IMR-90 (cell line): ENCODE data around the gene TCF12. TPM values are rescaled to one million over a fixed set of nuclear protein-coding genes. Genes with fewer than 3 reads are reported as not detected.

ENCODE experiments used
- ATAC-seq: fragments of 200-7000 bp; cut with Tn5 transposase; 2 replicates; pipeline ENCODE4 v1.9.1; 2020; ENCODE audit warnings: low read depth, mild to moderate bottlenecking, moderate library complexity
- BruUV-seq: library from RNA; stranded (reverse); fragments of 400-500 nt; replicated peaks from 2 replicates; lab custom pipeline; 2021; lab: Mats Ljungman, UMichigan
- CTCF ChIA-PET: fragments of 300-600 bp; formaldehyde crosslinking; extraction: SDS; loops from one replicate; lab custom pipeline; 2021; ENCODE audit warnings: antibody characterized with exemption; lab: Yijun Ruan, JAX
- POLR2A ChIA-PET: fragments of 300-600 bp; sonication (Branson Sonifier 250); formaldehyde crosslinking; loops from one replicate; lab custom pipeline; 2022; ENCODE audit warnings: antibody characterized with exemption; ENCODE audit not compliant: unreplicated experiment; lab: Charles Lee
- DNase-seq: peaks from one replicate; pipeline ENCODE4 v3.0.0; 2013
- H2AFZ ChIP-seq: replicated peaks from 2 replicates; pipeline ENCODE3; 2013; ENCODE audit warnings: low read length, mild to moderate bottlenecking; ENCODE audit not compliant: poor library complexity
- H2AK5ac ChIP-seq: 2 replicates; pipeline ENCODE4 v1.6.1; 2013; ENCODE audit warnings: low read depth, low read length, inconsistent platforms
- H2AK9ac ChIP-seq: replicated peaks from 2 replicates; pipeline ENCODE3; 2013; ENCODE audit warnings: mild to moderate bottlenecking, low read depth, low read length, moderate library complexity; ENCODE audit not compliant: poor library complexity
- H2BK120ac ChIP-seq: 2 replicates; pipeline ENCODE4 v1.6.1; 2013; ENCODE audit warnings: low read depth, low read length, inconsistent platforms
- H2BK15ac ChIP-seq: 3 replicates; pipeline ENCODE4 v1.6.1; 2013; ENCODE audit warnings: low read depth, low read length, inconsistent platforms
- H2BK20ac ChIP-seq: 2 replicates; pipeline ENCODE4 v1.6.1; 2013; ENCODE audit warnings: low read depth, mild to moderate bottlenecking, inconsistent platforms, low read length, moderate library complexity
- H2BK5ac ChIP-seq: 2 replicates; pipeline ENCODE4 v1.6.1; 2013; ENCODE audit warnings: mild to moderate bottlenecking, low read depth, low read length, inconsistent platforms; ENCODE audit not compliant: poor library complexity, severe bottlenecking
- H3K14ac ChIP-seq: replicated peaks from 2 replicates; pipeline ENCODE4 v1.6.1; 2013; ENCODE audit warnings: low read depth, low read length, inconsistent platforms
- H3K18ac ChIP-seq: 2 replicates; pipeline ENCODE4 v1.6.1; 2013; ENCODE audit warnings: low read depth, low read length, control low read depth
- H3K23ac ChIP-seq: 2 replicates; pipeline ENCODE4 v1.6.1; 2013; ENCODE audit warnings: low read depth, low read length, inconsistent platforms
- H3K27ac ChIP-seq: 2 replicates; pipeline ENCODE4 v1.5.1; 2013; ENCODE audit warnings: mild to moderate bottlenecking, control low read depth, low read length; ENCODE audit not compliant: insufficient read depth
- H3K27me3 ChIP-seq: 2 replicates; pipeline ENCODE4 v1.6.1; 2013; ENCODE audit warnings: low read length; ENCODE audit not compliant: control insufficient read depth, insufficient read depth
- H3K36me3 ChIP-seq: 2 replicates; pipeline ENCODE4 v1.6.1; 2013; ENCODE audit warnings: low read length, mixed read lengths; ENCODE audit not compliant: control insufficient read depth, insufficient read depth
- H3K4ac ChIP-seq: 2 replicates; pipeline ENCODE4 v1.6.1; 2013; ENCODE audit warnings: low read depth, low read length, inconsistent platforms
- H3K4me1 ChIP-seq: 2 replicates; pipeline ENCODE4 v1.6.1; 2013; ENCODE audit warnings: low read length, mixed read lengths; ENCODE audit not compliant: control insufficient read depth, insufficient read depth
- H3K4me2 ChIP-seq: 2 replicates; pipeline ENCODE4 v1.6.1; 2013; ENCODE audit warnings: low read depth, mild to moderate bottlenecking, control low read depth, low read length, moderate library complexity
- H3K4me3 ChIP-seq: 2 replicates; pipeline ENCODE4 v1.5.1; 2013; ENCODE audit warnings: low read depth, mild to moderate bottlenecking, control low read depth, low read length, moderate library complexity; ENCODE audit not compliant: insufficient read depth
- H3K56ac ChIP-seq: 2 replicates; pipeline ENCODE4 v1.6.1; 2013; ENCODE audit warnings: low read length, inconsistent platforms; ENCODE audit not compliant: insufficient read depth; ENCODE audit errors: extremely low read depth
- H3K79me1 ChIP-seq, 2 experiments: 2 replicates each; pipeline ENCODE4 v1.6.1; 2013; ENCODE audit warnings: low read length in 2 of 2, inconsistent platforms in 1 of 2, low read depth in 1 of 2
- H3K9ac ChIP-seq: 2 replicates; pipeline ENCODE4 v1.6.1; 2013; ENCODE audit warnings: low read depth, low read length, control low read depth
- H3K9me1 ChIP-seq: 2 replicates; pipeline ENCODE4 v1.6.1; 2013; ENCODE audit warnings: low read length, inconsistent platforms; ENCODE audit not compliant: insufficient read depth
- H3K9me3 ChIP-seq: 2 replicates; pipeline ENCODE4 v1.6.1; 2013; ENCODE audit warnings: low read length; ENCODE audit not compliant: control insufficient read depth, insufficient read depth
- H4K20me1 ChIP-seq: 2 replicates; pipeline ENCODE4 v1.6.1; 2013; ENCODE audit warnings: low read length, inconsistent platforms; ENCODE audit not compliant: insufficient read depth
- H4K5ac ChIP-seq: 2 replicates; pipeline ENCODE4 v1.6.1; 2013; ENCODE audit warnings: mild to moderate bottlenecking, low read depth, low read length, control low read depth
- H4K8ac ChIP-seq, 2 experiments: 2 replicates each; pipeline ENCODE4 v1.6.1; 2013; ENCODE audit warnings: low read depth in 2 of 2, low read length in 2 of 2, control low read depth in 1 of 2, inconsistent platforms in 1 of 2
- H4K91ac ChIP-seq: 2 replicates; pipeline ENCODE4 v1.6.1; 2013; ENCODE audit warnings: low read depth, low read length, inconsistent platforms; ENCODE audit not compliant: insufficient read depth
- FOS ChIP-seq: fragments of 150-350 bp; IDR thresholded peaks from 2 replicates; pipeline ENCODE4 v1.6.1; 2016; ENCODE audit warnings: low read depth, low read length
- MXI1 ChIP-seq: IDR thresholded peaks from 2 replicates; pipeline ENCODE4 v1.6.1; 2012; ENCODE audit warnings: low read depth, mild to moderate bottlenecking, low read length, moderate library complexity, borderline replicate concordance
- dilution Hi-C: fragments of 300-500 bp; cut with HindIII; formaldehyde crosslinking; loops from one replicate; pipeline ENCODE4 v1.14.3; 2018; ENCODE audit warnings: low sequenced_read_pairs; ENCODE audit not compliant: unreplicated experiment
- in situ Hi-C: fragments of 300-500 bp; cut with MboI; formaldehyde crosslinking; loops from 3 replicates; pipeline ENCODE4 v1.14.3; 2019; ENCODE audit warnings: low sequenced_read_pairs, inconsistent platforms, mixed read lengths
- intact Hi-C: fragments of 100-400 bp; cut with micrococcal nuclease; formaldehyde crosslinking; loops from 2 replicates; pipeline ENCODE4 v1.10.0; 2022
- polyA plus RNA-seq, 3 experiments: library from polyadenylated mRNA; depleted of rRNA; stranded (reverse); fragments of >200 nt; gene quantifications; 2 replicates each; pipeline ENCODE4 v1.2.3, GENCODE V29; 2012; ENCODE audit warnings: low replicate concordance in 1 of 3
- total RNA-seq: library from RNA; depleted of rRNA; stranded (reverse); fragments of >200 nt; gene quantifications from 2 replicates; pipeline ENCODE4 v1.2.3, GENCODE V29; 2012
- TF ChIP-seq, protein P1 (sequence below): fragments of 150-350 bp; IDR thresholded peaks from 2 replicates; pipeline ENCODE4 v1.6.1; 2016; ENCODE audit warnings: low read depth, mild to moderate bottlenecking, low read length, moderate library complexity, borderline replicate concordance

TCF12 gene
- total and polyA plus RNA-seq, 2 of the 4 experiments (the other 2 are of a cell fraction) = 79.4 to 160 TPM

DNA sequence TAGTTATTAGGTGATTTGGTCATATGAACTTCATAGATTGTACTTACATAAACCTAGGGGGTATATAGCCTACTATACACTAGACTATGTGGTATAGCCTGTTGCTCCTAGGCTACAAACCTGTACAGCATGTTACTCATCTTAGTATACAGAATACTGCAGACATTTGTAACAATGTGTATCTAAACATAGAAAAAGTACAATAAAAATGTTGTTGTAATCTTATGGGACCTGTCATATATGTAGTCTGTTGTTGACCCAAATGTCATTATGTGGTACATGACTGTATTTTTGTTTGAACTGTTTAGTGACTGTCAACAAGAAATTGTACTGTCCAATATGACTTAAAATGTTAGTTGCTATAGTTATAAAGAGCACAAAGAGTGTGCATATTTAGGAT is 69.8 kb downstream of the TCF12 start:
- H3K9ac ChIP-seq = no peak overlapping the region
- no peak overlapping the region for H3K4ac ChIP-seq
- in situ Hi-C loops = no loop called here
- no peak overlapping the region for H4K8ac ChIP-seq
- no peak overlapping the region for H2AFZ ChIP-seq
- no peaks in the 10 kb centered on the region for H3K9me3 ChIP-seq
- H3K4me1 ChIP-seq = peaks cover 11% of the 10 kb centered on the region; the same call in 1 of the 2 replicates
- H4K91ac ChIP-seq = no peak overlapping the region
- no peak overlapping the region for H3K27ac ChIP-seq
- ChIA-PET CTCF (interaction anchor here (1.4 kb wide), 1 partner anchor 9 kb away, joined by 3 read pairs; no protein-coding TSS in a partner anchor), POLR2A (no interaction called here)
- no peak overlapping the region for H2BK15ac ChIP-seq
- H3K14ac ChIP-seq = no peak overlapping the region
- no peak overlapping the region for H2AK5ac ChIP-seq
- no peak overlapping the region for H3K56ac ChIP-seq
- no peak overlapping the region for H2BK5ac ChIP-seq
- no peak for TF ChIP-seq MXI1
- no peak for TF ChIP-seq FOS
- TF ChIP-seq, protein P1, sequence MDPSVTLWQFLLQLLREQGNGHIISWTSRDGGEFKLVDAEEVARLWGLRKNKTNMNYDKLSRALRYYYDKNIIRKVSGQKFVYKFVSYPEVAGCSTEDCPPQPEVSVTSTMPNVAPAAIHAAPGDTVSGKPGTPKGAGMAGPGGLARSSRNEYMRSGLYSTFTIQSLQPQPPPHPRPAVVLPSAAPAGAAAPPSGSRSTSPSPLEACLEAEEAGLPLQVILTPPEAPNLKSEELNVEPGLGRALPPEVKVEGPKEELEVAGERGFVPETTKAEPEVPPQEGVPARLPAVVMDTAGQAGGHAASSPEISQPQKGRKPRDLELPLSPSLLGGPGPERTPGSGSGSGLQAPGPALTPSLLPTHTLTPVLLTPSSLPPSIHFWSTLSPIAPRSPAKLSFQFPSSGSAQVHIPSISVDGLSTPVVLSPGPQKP = no peak
- no peak overlapping the region for H2BK120ac ChIP-seq
- no peak overlapping the region for H4K5ac ChIP-seq
- peaks cover 4% of the 10 kb centered on the region; the same call in 1 of the 2 replicates for H3K9me1 ChIP-seq
- dilution Hi-C loops = no loop called here
- no peak overlapping the region for H3K4me2 ChIP-seq
- ATAC-seq = no peak
- no peak for DNase-seq
- H3K79me1 ChIP-seq = peaks cover 22 to 58% of the 10 kb centered on the region in 2 experiments
- no peaks in the 10 kb centered on the region for H3K27me3 ChIP-seq
- intact Hi-C loops = loop anchor here (5.0 kb wide), 1 partner anchor 36 kb away; no protein-coding TSS in a partner anchor
- H4K20me1 ChIP-seq = peaks cover 45% of the 10 kb centered on the region
- no peak overlapping the region for H3K23ac ChIP-seq
- no peaks in the 10 kb centered on the region; the same call in 1 of the 2 replicates for H3K36me3 ChIP-seq
- H2AK9ac ChIP-seq = no peak overlapping the region
- BruUV-seq = no TSS peak
- no peak overlapping the region for H3K4me3 ChIP-seq
- H2BK20ac ChIP-seq = no peak overlapping the region
- H3K18ac ChIP-seq = no peak overlapping the region
